GM15510 (cell line): ENCODE measurements around the gene GRIFIN.

Experiments used
- POLR2A ChIP-seq: IDR thresholded peaks from 3 replicates; pipeline ENCODE4 v1.6.1; 2011; ENCODE audit warnings: borderline replicate concordance; ENCODE audit not compliant: insufficient read length; ENCODE audit errors: extremely low read depth

The GRIFIN gene

DNA sequence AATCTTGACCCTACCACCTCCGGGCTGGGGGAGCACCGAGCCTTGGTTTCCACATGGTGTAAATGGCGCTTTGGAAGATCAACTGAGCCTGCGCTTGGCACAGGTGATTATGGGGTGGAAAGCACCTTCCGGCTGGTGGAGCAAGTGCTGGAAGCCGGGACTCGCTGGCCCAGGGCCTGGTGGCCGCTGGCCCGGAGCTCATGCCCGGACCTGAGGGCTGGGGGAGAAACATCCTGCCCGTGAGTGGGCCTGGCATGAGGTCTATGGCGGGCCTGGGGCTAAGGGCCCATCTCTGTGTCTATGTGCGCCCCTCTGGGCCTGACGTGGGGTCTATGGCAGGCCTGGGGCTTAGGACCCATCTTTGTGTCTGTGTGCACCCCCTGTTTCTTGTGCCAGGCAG is 29.2 kb upstream of the GRIFIN start:
- no peak for TF ChIP-seq POLR2A

GRCh38 chr7:2504889-2505375 is 28.7 kb upstream of the GRIFIN start:
- TF ChIP-seq POLR2A: no peak

GRCh38 chr7:2504128-2504888 is 28.1 kb upstream of the GRIFIN start:
- TF ChIP-seq POLR2A: no peak

GRCh38 chr7:2503056-2503941 is 27.1 kb upstream of the GRIFIN start:
- TF ChIP-seq POLR2A: no peak

- TF ChIP-seq POLR2A: no peak
These were observed 26.4 kb upstream of the GRIFIN start for GRCh38 chr7:2502647-2502966.

- TF ChIP-seq POLR2A: no peak
These were observed 25.9 kb upstream of the GRIFIN start for GRCh38 chr7:2501947-2502646.

- TF ChIP-seq POLR2A: no peak
These were observed 24.5 kb upstream of the GRIFIN start for GRCh38 chr7:2500701-2501100.

- no peak for TF ChIP-seq POLR2A
These were observed 23.7 kb upstream of the GRIFIN start for GRCh38 chr7:2499719-2500430.

- TF ChIP-seq POLR2A: no peak
These were observed 23.0 kb upstream of the GRIFIN start for GRCh38 chr7:2499181-2499580.

DNA sequence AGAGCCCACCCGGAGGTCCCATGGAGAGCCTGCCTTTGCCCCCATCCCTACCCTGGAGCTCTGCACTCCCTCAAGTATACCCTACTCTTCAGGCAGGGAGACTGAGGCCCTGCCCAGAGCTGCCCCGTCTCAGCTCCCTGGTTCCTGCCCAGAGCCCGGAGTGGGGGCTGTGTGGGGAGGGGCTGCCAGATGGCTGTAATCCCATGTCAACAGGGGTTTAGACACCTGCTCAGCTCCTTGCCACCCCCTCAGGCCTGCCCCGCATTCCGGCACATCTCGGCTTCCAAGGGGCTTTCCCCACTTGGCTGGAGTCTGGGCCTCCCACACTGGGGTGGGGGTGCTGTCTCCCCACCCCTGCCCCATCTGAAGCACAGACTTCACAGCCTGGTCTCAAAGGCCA is 22.5 kb upstream of the GRIFIN start:
- TF ChIP-seq POLR2A: no peak

DNA sequence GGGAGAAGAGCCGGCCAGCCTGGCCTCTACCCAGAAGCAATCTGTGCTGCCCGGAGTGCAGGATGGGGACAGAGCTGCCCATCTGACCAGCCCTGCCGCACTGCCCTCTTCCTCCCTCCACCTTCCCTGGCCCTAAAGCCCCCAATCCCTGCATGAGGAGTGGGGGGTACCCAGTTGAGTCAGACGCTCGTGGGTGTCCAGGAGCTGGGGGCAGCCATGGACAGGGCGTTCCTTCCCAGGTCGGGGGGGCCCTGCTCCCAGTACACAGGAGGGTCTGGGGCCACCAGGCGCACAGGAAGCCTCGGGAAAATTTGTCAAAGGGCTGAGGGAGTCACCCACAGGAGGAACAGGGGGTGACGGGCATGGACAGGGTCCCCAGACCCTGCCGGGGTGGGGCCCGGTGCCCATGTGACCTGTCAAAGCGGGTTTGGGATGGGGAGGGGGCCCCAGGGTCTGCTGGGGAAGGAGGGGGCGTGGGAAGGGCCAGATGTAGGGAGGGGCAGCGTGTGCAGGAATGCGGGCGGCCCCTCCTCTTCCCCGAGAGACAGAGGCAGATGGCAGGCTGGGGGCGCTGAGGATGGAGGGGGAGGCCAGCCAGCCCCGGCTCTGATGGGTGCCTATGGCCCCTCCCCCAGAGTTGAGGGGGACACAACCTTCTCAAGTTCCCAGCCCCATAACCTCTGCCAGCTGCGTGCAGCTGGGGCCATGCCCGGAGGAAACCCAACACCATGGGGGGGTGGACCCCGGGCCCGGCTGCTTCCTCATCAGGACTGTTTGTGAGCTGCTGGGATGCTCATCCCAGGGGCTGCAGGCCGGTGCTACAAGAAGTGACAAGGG is 21.5 kb upstream of the GRIFIN start:
- TF ChIP-seq POLR2A: no peak

- no peak for TF ChIP-seq POLR2A
These were observed 20.9 kb upstream of the GRIFIN start for GRCh38 chr7:2497065-2497464.

DNA sequence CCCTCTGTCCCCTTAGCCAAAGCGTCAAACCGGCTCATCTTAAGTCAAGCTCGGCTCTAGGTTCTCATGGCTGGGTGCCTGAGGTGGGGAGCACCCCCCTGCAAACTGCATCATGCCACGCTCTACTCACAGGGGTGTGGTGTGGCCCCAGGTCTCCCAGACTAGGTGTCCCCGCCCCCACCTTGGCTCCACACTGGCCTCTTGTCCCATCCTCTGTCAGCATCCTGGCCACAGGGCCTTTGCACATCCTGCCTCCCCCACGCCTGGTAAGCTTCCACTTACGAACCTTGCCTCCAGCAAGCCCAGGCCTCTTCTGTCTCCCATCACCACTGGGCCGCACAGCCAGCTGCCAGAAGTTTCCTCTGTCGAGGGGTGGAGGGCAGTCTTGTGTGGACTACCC is 20.2 kb upstream of the GRIFIN start:
- TF ChIP-seq POLR2A: no peak
